Neural progenitor cell (in vitro differentiated cells): ENCODE data around the gene ALDH1L1. TPM values are rescaled to one million over a fixed set of nuclear protein-coding genes. Genes with fewer than 3 reads are reported as not detected.

ENCODE experiments used
- DNase-seq: peaks from one replicate; pipeline ENCODE4 v3.0.0-alpha.2; 2016; ENCODE audit warnings: low spot score
- H2AFZ ChIP-seq: fragments of 200-600 bp; sonication (generic); replicated peaks from 2 replicates; pipeline ENCODE4 v1.6.1; 2016; ENCODE audit warnings: antibody characterized with exemption
- H3F3A ChIP-seq: fragments of 200-600 bp; sonication (generic); 2 replicates; pipeline ENCODE4 v1.6.1; 2016; ENCODE audit warnings: antibody characterized with exemption, low read depth
- H3K27ac ChIP-seq: fragments of 200-600 bp; sonication (generic); 2 replicates; pipeline ENCODE4 v1.5.1; 2016; ENCODE audit warnings: mild to moderate bottlenecking
- H3K27me3 ChIP-seq: fragments of 200-600 bp; sonication (generic); 2 replicates; pipeline ENCODE4 v1.6.1; 2016; ENCODE audit warnings: mild to moderate bottlenecking, moderate library complexity
- H3K36me3 ChIP-seq: fragments of 200-600 bp; sonication (generic); 2 replicates; pipeline ENCODE4 v1.5.1; 2016
- H3K4me1 ChIP-seq: fragments of 200-600 bp; sonication (generic); 2 replicates; pipeline ENCODE4 v1.6.1; 2016; ENCODE audit warnings: mixed run types
- H3K4me2 ChIP-seq: fragments of 200-600 bp; sonication (generic); 2 replicates; pipeline ENCODE4 v1.6.1; 2016
- H3K4me3 ChIP-seq: fragments of 200-600 bp; sonication (generic); 2 replicates; pipeline ENCODE4 v1.5.1; 2016
- H3K79me2 ChIP-seq: fragments of 200-600 bp; sonication (generic); 2 replicates; pipeline ENCODE4 v1.6.1; 2016; ENCODE audit warnings: low read depth
- H3K9ac ChIP-seq: fragments of 200-600 bp; sonication (generic); 2 replicates; pipeline ENCODE4 v1.6.1; 2016
- H3K9me3 ChIP-seq: fragments of 200-600 bp; sonication (generic); 2 replicates; pipeline ENCODE4 v1.5.1; 2016; ENCODE audit warnings: low read depth
- H4K20me1 ChIP-seq: fragments of 200-600 bp; sonication (generic); 2 replicates; pipeline ENCODE4 v1.6.1; 2016; ENCODE audit warnings: low read depth
- H3K27ac Mint-ChIP-seq: 3 replicates; pipeline ENCODE4 v1.8.0; 2021; ENCODE audit warnings: mixed read lengths
- H3K27me3 Mint-ChIP-seq: 2 replicates; pipeline ENCODE4 v1.8.0; 2022; ENCODE audit warnings: low read depth, mild to moderate bottlenecking, inconsistent platforms, moderate library complexity, mixed read lengths; ENCODE audit not compliant: insufficient read depth
- H3K36me3 Mint-ChIP-seq: 3 replicates; pipeline ENCODE4 v1.8.0; 2021; ENCODE audit warnings: mixed read lengths
- H3K4me1 Mint-ChIP-seq: 3 replicates; pipeline ENCODE4 v1.8.0; 2021; ENCODE audit warnings: mixed read lengths
- H3K4me3 Mint-ChIP-seq: 3 replicates; pipeline ENCODE4 v1.8.0; 2021; ENCODE audit warnings: mild to moderate bottlenecking, moderate library complexity, mixed read lengths
- H3K9me3 Mint-ChIP-seq: 3 replicates; pipeline ENCODE4 v1.8.0; 2020; ENCODE audit warnings: mixed read lengths
- CTCF ChIP-seq: fragments of 200-600 bp; sonication (generic); IDR thresholded peaks from 2 replicates; pipeline ENCODE4 v1.5.1; 2017; ENCODE audit warnings: antibody characterized with exemption, mild to moderate bottlenecking
- EZH2 ChIP-seq: fragments of 200-600 bp; sonication (generic); IDR thresholded peaks from 2 replicates; pipeline ENCODE4 v1.6.1; 2017; ENCODE audit warnings: antibody characterized with exemption, mild to moderate bottlenecking, moderate library complexity
- EZH2phosphoT487 ChIP-seq: fragments of 200-600 bp; sonication (generic); IDR thresholded peaks from 2 replicates; pipeline ENCODE4 v1.6.1; 2017; ENCODE audit warnings: antibody characterized with exemption
- total RNA-seq: library from RNA; depleted of rRNA; stranded (reverse); fragments of >200 nt; gene quantifications from 2 replicates; pipeline ENCODE4 v1.2.3, GENCODE V29; 2015; ENCODE audit warnings: low replicate concordance

ALDH1L1 gene
- total RNA-seq, 1 donor from 2014 or later: 0.60 TPM

- H3K36me3 Mint-ChIP-seq: peaks cover 6% of the 10 kb centered on the region
- Histone ChIP-seq H3K4me1 (peaks cover 6% of the 10 kb centered on the region), H3K79me2 (no peaks in the 10 kb centered on the region), H3K4me3 (no peak overlapping the region), H3K27me3 (peaks cover 20% of the 10 kb centered on the region), H2AFZ (no peak overlapping the region), H3K4me2 (no peak overlapping the region), H3F3A (peaks cover 3% of the 10 kb centered on the region), H3K9ac (no peak overlapping the region), H3K9me3 (no peaks in the 10 kb centered on the region), H3K36me3 (no peaks in the 10 kb centered on the region), H3K27ac (no peak overlapping the region), H4K20me1 (no peaks in the 10 kb centered on the region)
- TF ChIP-seq EZH2 (no peak), EZH2phosphoT487 (no peak), CTCF (no peak)
- DNase-seq: no peak
- peaks cover 19% of the 10 kb centered on the region for H3K4me1 Mint-ChIP-seq
- peaks cover 3% of the 10 kb centered on the region for H3K9me3 Mint-ChIP-seq
- H3K4me3 Mint-ChIP-seq: no peak overlapping the region
- no peak overlapping the region for H3K27ac Mint-ChIP-seq
- H3K27me3 Mint-ChIP-seq: peaks cover 7% of the 10 kb centered on the region
These were observed 30.2 kb upstream of the ALDH1L1 start for GRCh38 chr3:126210606-126211005.

GRCh38 chr3:126209741-126210140, 29.4 kb upstream of the ALDH1L1 start:
- Histone ChIP-seq H3K36me3 (no peaks in the 10 kb centered on the region), H4K20me1 (no peaks in the 10 kb centered on the region), H3K27me3 (peaks cover 15% of the 10 kb centered on the region), H3K79me2 (no peaks in the 10 kb centered on the region), H3K9ac (no peak overlapping the region), H3K9me3 (no peaks in the 10 kb centered on the region), H3K27ac (no peak overlapping the region), H2AFZ (no peak overlapping the region), H3K4me2 (no peak overlapping the region), H3F3A (peaks cover 3% of the 10 kb centered on the region), H3K4me1 (peaks cover 6% of the 10 kb centered on the region), H3K4me3 (no peak overlapping the region)
- Mint-ChIP-seq H3K4me1 (peaks cover 19% of the 10 kb centered on the region), H3K27ac (no peak overlapping the region), H3K4me3 (no peak overlapping the region), H3K36me3 (peaks cover 6% of the 10 kb centered on the region), H3K27me3 (peaks cover 10% of the 10 kb centered on the region), H3K9me3 (peaks cover 2% of the 10 kb centered on the region)
- no peak for TF ChIP-seq EZH2phosphoT487
- no peak for TF ChIP-seq EZH2
- TF ChIP-seq CTCF: no peak
- DNase-seq: no peak

GRCh38 chr3:126208606-126209256, 28.3 kb upstream of the ALDH1L1 start:
- no peak overlapping the region for H3K4me2 ChIP-seq
- TF ChIP-seq EZH2: no peak
- Mint-ChIP-seq H3K4me1 (peaks cover 13% of the 10 kb centered on the region), H3K36me3 (no peaks in the 10 kb centered on the region), H3K27me3 (peaks cover 10% of the 10 kb centered on the region), H3K27ac (no peak overlapping the region), H3K4me3 (no peak overlapping the region), H3K9me3 (peaks cover 4% of the 10 kb centered on the region)
- no peaks in the 10 kb centered on the region for H3K36me3 ChIP-seq
- DNase-seq: no peak
- H3K27ac ChIP-seq: no peak overlapping the region
- no peak overlapping the region for H2AFZ ChIP-seq
- peaks cover 6% of the 10 kb centered on the region for H3K4me1 ChIP-seq
- H3K9ac ChIP-seq: no peak overlapping the region
- H3K27me3 ChIP-seq: peaks cover 4% of the 10 kb centered on the region
- H3F3A ChIP-seq: no peaks in the 10 kb centered on the region
- H4K20me1 ChIP-seq: no peaks in the 10 kb centered on the region
- H3K4me3 ChIP-seq: no peak overlapping the region
- H3K9me3 ChIP-seq: no peaks in the 10 kb centered on the region
- H3K79me2 ChIP-seq: no peaks in the 10 kb centered on the region

GRCh38 chr3:126208182-126208581, 27.8 kb upstream of the ALDH1L1 start:
- Histone ChIP-seq H3K4me2 (no peak overlapping the region), H3K9me3 (no peaks in the 10 kb centered on the region), H3K4me3 (no peak overlapping the region), H3K9ac (no peak overlapping the region), H3K79me2 (no peaks in the 10 kb centered on the region), H3F3A (no peaks in the 10 kb centered on the region), H3K36me3 (no peaks in the 10 kb centered on the region), H4K20me1 (no peaks in the 10 kb centered on the region), H2AFZ (no peak overlapping the region), H3K4me1 (peaks cover under 1% of the 10 kb centered on the region), H3K27ac (no peak overlapping the region), H3K27me3 (no peaks in the 10 kb centered on the region)
- Mint-ChIP-seq H3K27ac (no peak overlapping the region), H3K9me3 (peaks cover 4% of the 10 kb centered on the region), H3K36me3 (no peaks in the 10 kb centered on the region), H3K4me1 (peaks cover 13% of the 10 kb centered on the region), H3K27me3 (peaks cover 10% of the 10 kb centered on the region), H3K4me3 (no peak overlapping the region)
- no peak for TF ChIP-seq CTCF
- TF ChIP-seq EZH2phosphoT487: no peak
- TF ChIP-seq EZH2: no peak
- no peak for DNase-seq
